ENCODE data around the gene ZNF708.

- TF ChIP-seq CTCF (IDR thresholded peaks at IDR 0.05) (no peak), EZH2 (IDR thresholded peaks at IDR 0.05) (no peak)
Observed at GRCh38 chr19:21321134-21321533, 8.1 kb downstream of the ZNF708 start.
